Erythroblast (primary cell): ENCODE results near the gene AMIGO2.

Source experiments
- GATA1 ChIP-seq: IDR thresholded peaks from 2 replicates; pipeline ENCODE4 v1.6.1; 2011; ENCODE audit warnings: low read depth, mild to moderate bottlenecking, control low read depth, low read length, moderate library complexity
- POLR2A ChIP-seq: IDR thresholded peaks from 2 replicates; pipeline ENCODE4 v1.6.1; 2011; ENCODE audit warnings: mild to moderate bottlenecking, low read length

DNA sequence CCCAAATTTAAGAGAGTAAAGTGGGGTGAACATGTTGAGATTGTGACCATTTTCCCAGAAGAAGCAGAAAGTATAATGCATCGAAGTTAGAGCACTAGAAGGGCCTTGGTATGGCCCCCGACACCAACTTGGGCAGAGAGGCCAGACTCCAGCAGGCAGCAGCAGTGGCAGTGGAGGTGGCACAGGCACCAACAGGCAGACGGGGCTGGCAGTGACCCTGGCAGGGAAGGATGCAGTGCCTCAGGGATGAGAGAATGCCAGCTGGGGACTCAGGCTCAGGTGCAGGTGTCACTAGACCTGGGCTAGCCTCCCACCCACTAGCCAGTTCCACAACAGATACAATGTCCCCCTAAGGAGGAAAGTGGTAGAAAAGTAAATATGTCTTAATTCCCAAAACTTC, 27.7 kb upstream of the AMIGO2 start:
- TF ChIP-seq GATA1 (no peak), POLR2A (no peak)
